ENCODE measurements around the gene EHHADH. TPM values are rescaled to one million over a fixed set of nuclear protein-coding genes. Genes with fewer than 3 reads are reported as not detected.

The EHHADH gene
- total RNA-seq, 2 donors from 2014 or later = 4.0 to 17.9 TPM

- Histone ChIP-seq H3K27me3 (replicated peaks; ENCODE audit: insufficient read depth) (no peaks in the 10 kb centered on the region), H3K4me1 (replicated peaks) (no peaks in the 10 kb centered on the region), H3K36me3 (no peaks in the 10 kb centered on the region), H3K9me3 (no peaks in the 10 kb centered on the region), H3K4me3 (no peak overlapping the region), H3K27ac (no peak overlapping the region)
- intact Hi-C loops (cut with DNase I) = no loop called here
- DNase-seq (ENCODE audit: low spot score) = no peak
- TF ChIP-seq CTCF (IDR thresholded peaks at IDR 0.05) (no peak), POLR2AphosphoS5 (IDR thresholded peaks at IDR 0.05) (no peak), POLR2A (IDR thresholded peaks at IDR 0.05) (no peak)
- 94% methylated on average over 5 of the region's 5 CpGs for WGBS
Measured at GRCh38 chr3:185212559-185212958, 41.3 kb downstream of the EHHADH start.

GRCh38 chr3:185212086-185212485, 41.8 kb downstream of the EHHADH start:
- intact Hi-C loops (cut with DNase I) = no loop called here
- Histone ChIP-seq H3K36me3 (no peaks in the 10 kb centered on the region), H3K9me3 (no peaks in the 10 kb centered on the region), H3K4me1 (replicated peaks) (no peaks in the 10 kb centered on the region), H3K27ac (no peak overlapping the region), H3K4me3 (no peak overlapping the region), H3K27me3 (replicated peaks; ENCODE audit: insufficient read depth) (no peaks in the 10 kb centered on the region)
- DNase-seq (ENCODE audit: low spot score) = no peak
- 98% methylated on average over 4 of the region's 4 CpGs for WGBS
- TF ChIP-seq CTCF (IDR thresholded peaks at IDR 0.05) = no peak

- no peak overlapping the region for H3K4me3 ChIP-seq
- H3K9me3 ChIP-seq = no peaks in the 10 kb centered on the region
- intact Hi-C loops (cut with DNase I) = no loop called here
- no peaks in the 10 kb centered on the region for H3K36me3 ChIP-seq
- TF ChIP-seq CTCF (IDR thresholded peaks at IDR 0.05) (no peak), POLR2AphosphoS5 (IDR thresholded peaks at IDR 0.05) (no peak)
- WGBS = 51% methylated on average over 4 of the region's 4 CpGs
- no peak overlapping the region for H3K27ac ChIP-seq
- no peaks in the 10 kb centered on the region for H3K27me3 ChIP-seq (replicated peaks; ENCODE audit: insufficient read depth)
- DNase-seq (ENCODE audit: low spot score) = no peak
- no peaks in the 10 kb centered on the region for H3K4me1 ChIP-seq (replicated peaks)
Measured at GRCh38 chr3:185210621-185211142, 43.2 kb downstream of the EHHADH start.

- intact Hi-C loops (cut with DNase I) = no loop called here
- 94% methylated on average over 1 of the region's 1 CpG for WGBS
Measured at GRCh38 chr3:185208823-185209222, 45.0 kb downstream of the EHHADH start.

More at GRCh38 chr3:185208823-185209222, 45.0 kb downstream of the EHHADH start:
- TF ChIP-seq CTCF (IDR thresholded peaks at IDR 0.05) (no peak), POLR2A (IDR thresholded peaks at IDR 0.05) (no peak), POLR2AphosphoS5 (IDR thresholded peaks at IDR 0.05) (no peak)
- no peaks in the 10 kb centered on the region for H3K27me3 ChIP-seq (replicated peaks; ENCODE audit: insufficient read depth)
- H3K9me3 ChIP-seq = no peaks in the 10 kb centered on the region
- DNase-seq (ENCODE audit: low spot score) = no peak
- H3K36me3 ChIP-seq = no peaks in the 10 kb centered on the region
- no peaks in the 10 kb centered on the region for H3K4me1 ChIP-seq (replicated peaks)
- no peak overlapping the region for H3K27ac ChIP-seq
- no peak overlapping the region for H3K4me3 ChIP-seq
